C4-2B (cell line): ENCODE data around the gene HES5.

Experiments used
- ZFX ChIP-seq: fragments of 450-650 bp; IDR thresholded peaks from 2 replicates; pipeline ENCODE4 v1.6.1; 2017
- TF ChIP-seq, protein P1 (sequence below): fragments of 450-650 bp; conservative IDR thresholded peaks from 2 replicates; pipeline ENCODE4 v1.5.1; 2017; ENCODE audit warnings: mild to moderate bottlenecking

DNA sequence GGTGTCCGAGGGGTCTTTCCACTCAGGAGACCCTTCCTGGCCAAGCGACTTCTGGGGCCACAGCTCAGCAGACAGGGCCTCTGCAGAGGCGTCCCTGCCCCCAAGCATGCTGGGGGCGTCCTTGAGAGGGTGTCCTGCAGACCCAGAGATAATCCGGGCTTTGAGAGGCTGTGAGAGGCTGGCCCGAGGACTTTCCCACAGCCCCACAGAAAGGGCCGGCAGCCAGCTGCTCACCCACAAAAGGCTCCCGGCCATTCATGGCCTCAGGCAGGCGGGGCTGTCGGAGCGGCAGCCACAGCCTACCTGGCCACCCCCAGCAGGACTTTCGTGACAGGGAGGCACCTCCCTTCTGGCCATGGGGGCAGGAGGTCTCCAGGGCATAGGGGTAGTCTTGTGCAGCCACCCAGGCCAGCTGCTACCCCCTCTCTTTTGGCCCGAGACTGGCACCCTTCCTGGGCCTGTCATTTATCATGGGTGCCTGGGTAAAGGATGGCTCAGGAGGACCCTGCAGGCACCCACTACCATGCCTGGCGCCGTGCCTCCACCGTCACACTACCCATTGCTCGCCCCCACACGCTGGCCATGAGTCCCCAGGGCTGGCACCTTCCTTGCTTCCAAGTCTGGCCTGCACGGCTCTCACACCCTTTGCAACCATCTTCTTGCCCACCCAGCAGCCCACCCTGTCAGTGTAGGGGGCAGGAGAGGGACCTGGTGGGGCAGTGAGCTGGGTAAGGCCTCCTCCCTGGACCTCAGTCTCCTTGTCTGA, 15.0 kb upstream of the HES5 start:
- TF ChIP-seq, protein P1, sequence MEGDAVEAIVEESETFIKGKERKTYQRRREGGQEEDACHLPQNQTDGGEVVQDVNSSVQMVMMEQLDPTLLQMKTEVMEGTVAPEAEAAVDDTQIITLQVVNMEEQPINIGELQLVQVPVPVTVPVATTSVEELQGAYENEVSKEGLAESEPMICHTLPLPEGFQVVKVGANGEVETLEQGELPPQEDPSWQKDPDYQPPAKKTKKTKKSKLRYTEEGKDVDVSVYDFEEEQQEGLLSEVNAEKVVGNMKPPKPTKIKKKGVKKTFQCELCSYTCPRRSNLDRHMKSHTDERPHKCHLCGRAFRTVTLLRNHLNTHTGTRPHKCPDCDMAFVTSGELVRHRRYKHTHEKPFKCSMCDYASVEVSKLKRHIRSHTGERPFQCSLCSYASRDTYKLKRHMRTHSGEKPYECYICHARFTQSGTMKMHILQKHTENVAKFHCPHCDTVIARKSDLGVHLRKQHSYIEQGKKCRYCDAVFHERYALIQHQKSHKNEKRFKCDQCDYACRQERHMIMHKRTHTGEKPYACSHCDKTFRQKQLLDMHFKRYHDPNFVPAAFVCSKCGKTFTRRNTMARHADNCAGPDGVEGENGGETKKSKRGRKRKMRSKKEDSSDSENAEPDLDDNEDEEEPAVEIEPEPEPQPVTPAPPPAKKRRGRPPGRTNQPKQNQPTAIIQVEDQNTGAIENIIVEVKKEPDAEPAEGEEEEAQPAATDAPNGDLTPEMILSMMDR: no peak
- TF ChIP-seq ZFX: no peak
